ENCODE results near the gene WNK1.
"Not testable (repeated sequence)": the region's sequence is repeated elsewhere in the genome, so short reads cannot be mapped to it uniquely, and the experiment has no call there.

The WNK1 gene

GRCh38 chr12:776772-777373 is 24.5 kb downstream of the WNK1 start:
- DNase-seq; intact Hi-C loops (cut with DNase I): not testable (repeated sequence)

DNA sequence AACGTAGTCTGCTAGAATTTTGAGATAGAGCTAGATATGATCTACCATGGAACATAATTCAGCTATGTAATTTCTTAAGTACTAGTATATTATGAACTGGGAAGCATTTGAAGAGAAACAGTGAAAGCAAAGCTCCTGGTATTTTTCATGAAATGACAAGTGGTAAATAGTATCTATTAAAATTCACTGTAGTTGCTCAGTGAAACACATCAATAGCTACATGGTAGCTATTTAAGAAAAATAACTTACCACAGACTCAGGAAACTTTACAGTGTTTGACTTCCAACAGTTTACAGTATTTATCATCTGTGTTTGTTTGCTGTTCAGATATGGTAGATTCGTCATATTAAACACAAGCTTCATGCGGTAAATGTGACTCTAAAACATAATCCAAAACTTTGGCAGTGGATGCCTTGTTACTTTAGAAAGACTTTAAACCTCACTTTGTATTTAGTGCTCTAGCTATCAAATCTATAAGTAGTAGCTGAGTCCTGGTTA is 25.2 kb downstream of the WNK1 start:
- no peak for DNase-seq
- intact Hi-C loops (cut with DNase I) = no loop called here

GRCh38 chr12:778615-779014 is 26.2 kb downstream of the WNK1 start:
- DNase-seq = no peak
- intact Hi-C loops (cut with DNase I) = no loop called here

- no peak for DNase-seq
- intact Hi-C loops (cut with DNase I) = no loop called here
Measured at GRCh38 chr12:779745-780734, 27.7 kb downstream of the WNK1 start.

DNA sequence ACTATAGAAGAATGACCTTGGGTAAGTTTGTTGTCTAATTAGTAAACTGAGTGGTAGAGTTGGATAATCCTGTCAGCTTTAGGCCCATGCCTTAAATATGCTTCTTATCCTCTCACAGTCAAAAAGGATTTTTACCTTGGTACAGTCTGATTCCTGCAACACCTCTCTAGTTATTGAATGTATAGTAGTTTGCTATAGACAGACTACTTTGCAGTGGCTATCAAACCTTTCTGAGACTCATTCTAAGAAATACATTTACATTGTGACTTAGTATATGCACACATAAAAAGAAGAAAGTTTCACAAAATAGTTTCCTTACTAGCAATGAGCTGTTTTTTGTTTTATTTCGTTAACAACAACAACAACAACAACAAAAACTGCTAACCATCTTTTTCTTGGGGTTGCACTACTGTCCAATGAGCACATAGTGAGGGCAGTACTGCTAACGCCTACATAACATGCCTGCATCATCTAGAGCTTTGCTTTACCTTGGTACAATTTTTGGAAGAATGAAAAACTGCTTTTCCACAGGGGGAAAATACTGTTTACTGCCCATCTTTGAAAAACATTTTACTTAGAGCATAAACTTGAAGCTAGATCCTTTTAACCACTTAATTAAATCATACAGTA is 28.5 kb downstream of the WNK1 start:
- no peak for DNase-seq
- intact Hi-C loops (cut with DNase I) = no loop called here

- intact Hi-C loops (cut with DNase I) = no loop called here
- no peak for DNase-seq
Measured at GRCh38 chr12:785706-786105, 33.3 kb downstream of the WNK1 start.

DNA sequence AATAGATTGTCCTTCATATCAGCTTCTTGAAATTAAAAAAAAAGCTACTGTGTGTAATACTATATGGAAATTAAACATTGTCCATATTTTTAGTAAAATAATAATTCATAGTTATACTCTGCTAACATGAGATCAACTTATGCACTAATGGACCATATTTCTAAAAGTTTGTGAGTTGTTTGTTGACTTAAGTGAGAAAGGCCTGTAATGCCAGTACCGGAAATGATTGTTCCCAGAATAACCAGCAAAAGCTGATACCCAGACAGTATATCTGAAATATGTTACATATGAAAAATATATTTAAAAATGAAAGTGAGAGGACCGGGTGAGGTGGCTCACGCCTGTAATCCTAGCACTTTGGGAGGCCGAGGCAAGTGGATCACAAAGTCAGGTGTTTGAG is 35.9 kb downstream of the WNK1 start:
- intact Hi-C loops (cut with DNase I) = no loop called here
- no peak for DNase-seq

DNA sequence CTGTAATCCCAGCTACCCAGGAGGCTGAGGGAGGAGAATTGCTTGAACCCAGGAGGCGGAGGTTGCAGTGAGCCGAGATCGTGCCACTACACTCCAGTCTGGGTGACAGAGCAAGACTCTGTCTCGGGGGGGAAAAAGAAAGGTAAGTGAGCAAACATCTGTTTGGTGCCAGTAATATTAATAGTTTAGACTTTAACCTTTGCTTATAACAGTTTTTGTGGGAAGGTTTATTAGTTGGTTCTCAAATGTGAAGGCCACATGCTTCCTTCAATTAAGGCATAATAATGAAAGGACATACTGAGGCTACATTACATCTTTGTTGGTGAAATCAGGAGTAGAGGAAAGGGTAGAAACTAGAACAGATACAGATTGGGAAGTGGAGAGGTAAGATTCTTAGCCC is 36.4 kb downstream of the WNK1 start:
- DNase-seq; intact Hi-C loops (cut with DNase I): not testable (repeated sequence)

GRCh38 chr12:789852-790563 is 37.6 kb downstream of the WNK1 start:
- intact Hi-C loops (cut with DNase I) = no loop called here
- no peak for DNase-seq

GRCh38 chr12:790608-791007 is 38.2 kb downstream of the WNK1 start:
- intact Hi-C loops (cut with DNase I) = no loop called here
- DNase-seq = no peak

- no peak for DNase-seq
- intact Hi-C loops (cut with DNase I) = no loop called here
Measured at GRCh38 chr12:793037-793436, 40.7 kb downstream of the WNK1 start.

DNA sequence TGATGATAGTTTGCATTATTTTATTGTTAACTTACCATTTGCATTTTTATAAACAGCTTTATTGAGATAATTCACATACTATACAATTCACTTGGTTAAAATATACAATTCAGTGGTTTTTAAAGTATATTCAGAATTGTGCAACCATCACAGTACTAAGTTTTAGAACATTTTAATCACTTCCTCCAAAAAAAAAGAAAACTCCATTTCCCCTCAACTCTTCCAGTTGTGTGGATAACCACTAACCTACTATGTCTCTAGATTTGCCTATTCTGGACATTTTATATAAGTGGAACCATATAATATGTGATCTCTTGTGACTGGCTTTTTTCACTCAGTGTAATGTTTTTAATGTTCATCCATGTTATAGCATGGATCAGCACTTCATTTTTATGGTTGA is 41.3 kb downstream of the WNK1 start:
- no peak for DNase-seq
- intact Hi-C loops (cut with DNase I) = no loop called here

- no peak for DNase-seq
- intact Hi-C loops (cut with DNase I) = no loop called here
Measured at GRCh38 chr12:795305-795704, 42.9 kb downstream of the WNK1 start.

DNA sequence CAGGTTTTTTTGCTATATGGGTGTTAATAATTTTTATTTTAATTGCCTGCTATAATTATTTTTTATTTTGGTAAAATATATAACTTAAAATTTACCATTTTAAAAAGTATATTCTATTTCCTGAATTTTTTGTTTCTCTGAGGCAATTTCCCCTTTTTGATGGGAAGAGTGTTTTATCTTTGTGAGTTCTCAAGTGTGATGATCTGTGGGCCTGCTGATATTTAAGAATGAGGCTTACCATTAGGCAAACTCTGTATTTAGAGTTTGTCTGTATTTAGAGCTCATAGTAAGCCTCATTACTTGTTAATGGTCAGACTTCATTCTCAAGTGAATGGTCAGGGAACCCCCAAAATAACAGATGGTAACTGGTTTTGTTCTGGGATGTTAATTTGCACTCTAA is 48.0 kb downstream of the WNK1 start:
- no peak for DNase-seq
- intact Hi-C loops (cut with DNase I) = no loop called here

- intact Hi-C loops (cut with DNase I) = no loop called here
- DNase-seq = no peak
Measured at GRCh38 chr12:802242-803120, 50.1 kb downstream of the WNK1 start.

- DNase-seq = no peak
- intact Hi-C loops (cut with DNase I) = no loop called here
Measured at GRCh38 chr12:805022-805632, 52.7 kb downstream of the WNK1 start.

DNA sequence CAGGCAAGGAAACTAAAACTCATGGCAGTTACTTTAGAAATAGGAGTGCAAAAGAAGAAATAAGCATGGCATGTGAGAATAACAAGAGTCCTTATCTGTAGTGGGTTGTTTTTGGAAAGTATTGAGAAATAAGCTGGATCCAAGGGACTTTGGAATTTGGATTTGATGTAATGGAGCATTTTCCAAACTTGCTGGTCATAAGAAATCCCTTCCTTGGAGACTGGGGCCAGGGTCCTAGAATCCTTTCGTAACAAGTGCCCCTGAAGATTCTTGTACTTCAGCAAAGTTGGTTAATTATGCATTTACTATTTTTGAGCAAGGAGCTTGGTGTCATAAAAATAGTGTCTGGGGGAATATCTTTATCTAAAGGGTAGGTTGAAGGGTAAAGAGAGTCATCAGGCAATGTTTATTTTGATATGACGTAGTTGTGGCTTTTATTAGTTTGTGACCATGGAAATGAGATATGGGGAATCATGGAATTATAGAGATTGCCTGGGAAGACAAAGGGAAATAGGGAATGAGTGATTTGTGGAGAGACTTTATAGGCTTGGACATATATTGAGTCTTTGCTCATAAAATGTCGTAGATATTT is 53.9 kb downstream of the WNK1 start:
- intact Hi-C loops (cut with DNase I) = no loop called here
- no peak for DNase-seq

DNA sequence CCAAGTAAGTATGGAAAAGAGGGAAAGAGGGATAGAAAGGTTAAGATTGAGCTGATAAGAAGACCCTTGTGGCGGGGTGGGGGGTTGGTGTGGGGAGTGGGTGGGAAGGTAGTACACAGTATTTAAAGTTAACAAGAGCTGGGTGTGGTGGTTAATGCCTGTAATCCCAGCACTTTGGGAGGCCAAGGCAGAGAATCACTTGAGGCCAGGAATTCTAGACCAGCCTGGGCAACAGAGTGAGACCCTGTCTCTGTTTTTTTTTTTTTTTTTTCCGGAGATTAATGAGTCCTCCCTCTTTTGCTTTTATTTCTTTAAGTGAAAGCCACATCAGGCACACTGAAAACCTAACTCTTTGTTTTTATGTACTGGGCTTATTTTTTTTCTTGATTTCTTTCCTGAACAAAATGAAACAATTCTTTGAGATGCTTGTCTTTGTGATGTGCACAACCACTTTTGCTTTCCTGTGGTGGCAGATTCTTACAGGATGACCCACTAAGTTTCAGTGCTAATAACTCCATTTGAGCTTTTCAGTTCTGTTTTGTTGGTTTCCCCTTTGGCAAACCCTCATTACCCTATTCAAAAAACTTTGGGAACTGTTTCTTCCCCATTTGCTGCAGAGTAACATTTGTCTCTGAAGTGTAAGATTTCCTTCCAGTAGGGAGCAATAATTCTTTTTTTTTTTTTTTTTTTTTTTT is 54.8 kb downstream of the WNK1 start:
- intact Hi-C loops (cut with DNase I) = no loop called here
- DNase-seq = no peak

Measured in posterior cingulate gyrus (tissue), 11 donors.